Lung (tissue), 12 donors: Measurements from ENCODE around the gene LRCH1. TPM values are rescaled to one million over a fixed set of nuclear protein-coding genes. Genes with fewer than 3 reads are reported as not detected.
A peak's percentile ranks its signal among the peaks of the same experiment; 100 is the strongest.

Experiments used
- ATAC-seq: fragments of 200-7000 bp; cut with Tn5 transposase; one replicate; pipeline ENCODE4 v1.9.1; 2020; ENCODE audit warnings: moderate number of reproducible peaks; ENCODE audit not compliant: insufficient read depth, low FRiP score
- DNase-seq, 3 donors: peaks; one replicate each; pipeline ENCODE4 v3.0.0-alpha.2; 2013 to 2017
- H3K27ac ChIP-seq, 2 donors: one replicate each; pipeline ENCODE4 v1.5.1; 2013; ENCODE audit warnings: mild to moderate bottlenecking in 2 of 2, moderate library complexity in 2 of 2, control low read depth in 1 of 2, inconsistent platforms in 1 of 2, low read depth in 1 of 2, low read length in 1 of 2
- H3K27me3 ChIP-seq, 3 donors: one replicate each; pipeline ENCODE4 v1.5.1; 2013; ENCODE audit warnings: low read length in 2 of 3; ENCODE audit not compliant: control insufficient read depth in 3 of 3, insufficient read depth in 3 of 3
- H3K36me3 ChIP-seq, 4 donors: one replicate each; pipeline ENCODE4 v1.5.1; 2013; ENCODE audit warnings: low read length in 4 of 4, mild to moderate bottlenecking in 1 of 4, moderate library complexity in 1 of 4; ENCODE audit not compliant: control insufficient read depth in 4 of 4, insufficient read depth in 4 of 4
- H3K4me1 ChIP-seq, 5 donors: one replicate each; pipeline ENCODE4 v1.5.1; 2013; ENCODE audit warnings: low read length in 5 of 5, mild to moderate bottlenecking in 2 of 5, moderate library complexity in 1 of 5; ENCODE audit not compliant: control insufficient read depth in 5 of 5, insufficient read depth in 5 of 5
- H3K4me3 ChIP-seq: one replicate; pipeline ENCODE4 v1.5.1; 2013; ENCODE audit warnings: mild to moderate bottlenecking, control low read depth, moderate library complexity
- H3K9ac ChIP-seq, 2 donors: one replicate each; pipeline ENCODE4 v1.5.1; 2013; ENCODE audit warnings: low read length in 2 of 2, control low read depth in 1 of 2; ENCODE audit not compliant: insufficient read depth in 1 of 2
- H3K9me3 ChIP-seq, 4 donors: one replicate each; pipeline ENCODE4 v1.5.1; 2013; ENCODE audit warnings: low read length in 3 of 4, mild to moderate bottlenecking in 1 of 4, moderate library complexity in 1 of 4; ENCODE audit not compliant: control insufficient read depth in 4 of 4, insufficient read depth in 3 of 4
- CTCF ChIP-seq: IDR thresholded peaks from 2 replicates; pipeline ENCODE4 v1.5.1; 2012; ENCODE audit warnings: mild to moderate bottlenecking; ENCODE audit errors: control extremely low read depth, extremely low read depth
- WGBS, 2 donors: extraction: QIAGEN DNeasy Blood & Tissue Kit; methylation state at CpG; one replicate each; pipeline ENCODE4 v1.1.7; 2013; 5-methylcytosine and 5-hydroxymethylcytosine counted together
- polyA plus RNA-seq, 2 donors: library from polyadenylated mRNA; stranded (reverse); fragments of 200-250 nt; gene quantifications; one replicate each; pipeline ENCODE4 v1.2.1, GENCODE V29; 2013
- total RNA-seq, 2 donors: library from RNA; depleted of rRNA in 1 of 2; stranded (reverse); fragments of >200 nt in 1 of 2; gene quantifications; one replicate each; pipeline ENCODE4 v1.2.1, GENCODE V29; 2014 to 2021
- donor health status: control.
- donor health status: control.
- donor health status: Bipolar disorder and iron deficiency.
- donor health status: healthy.
- donor health status: DM: yes; HTN: yes; CAD: no.

LRCH1 gene
- total and polyA plus RNA-seq, 4 donors = 3.6 to 35.4 (median 13.2) TPM

- WGBS, 2 donors = 82 to 86% methylated on average over 4 of the region's 4 CpGs
- Histone ChIP-seq H3K27ac (no peak overlapping the region), H3K27me3 (no peaks in the 10 kb centered on the region), H3K36me3 (no peaks in the 10 kb centered on the region), H3K9ac (no peak overlapping the region), H3K9me3 (peaks cover 0 to 5% (median 1%) of the 10 kb centered on the region in 4 donors), H3K4me3 (no peak overlapping the region), H3K4me1 (peaks cover 0 to 19% (median 5%) of the 10 kb centered on the region in 5 donors)
- DNase-seq (no peak), ATAC-seq (no peak)
- no peak for TF ChIP-seq CTCF
Measured at GRCh38 chr13:46519182-46519581, 33.8 kb upstream of the LRCH1 start.

- no peaks in the 10 kb centered on the region for H3K36me3 ChIP-seq
- no peak overlapping the region for H3K27ac ChIP-seq
- H3K27me3 ChIP-seq = no peaks in the 10 kb centered on the region
- 44 to 64% methylated on average over 2 of the region's 2 CpGs for WGBS, 2 donors
- H3K4me1 ChIP-seq = peaks cover 0 to 22% (median 6%) of the 10 kb centered on the region in 5 donors
- H3K9ac ChIP-seq = no peak overlapping the region
- no peak for TF ChIP-seq CTCF
- peaks cover 0 to 5% (median 1%) of the 10 kb centered on the region in 4 donors for H3K9me3 ChIP-seq
- DNase-seq (peak in 1 of 3 donors; percentile 26), ATAC-seq (no peak)
- no peak overlapping the region for H3K4me3 ChIP-seq
Measured at GRCh38 chr13:46520166-46520565, 32.8 kb upstream of the LRCH1 start.

- Histone ChIP-seq H3K4me3 (no peak overlapping the region), H3K36me3 (no peaks in the 10 kb centered on the region), H3K27ac (no peak overlapping the region), H3K9ac (no peak overlapping the region), H3K4me1 (peaks cover 0 to 22% (median 6%) of the 10 kb centered on the region in 5 donors), H3K27me3 (no peaks in the 10 kb centered on the region), H3K9me3 (peaks cover 0 to 5% (median 1%) of the 10 kb centered on the region in 4 donors)
- no peak for TF ChIP-seq CTCF
- no peak for ATAC-seq
- 52 to 62% methylated on average over 3 of the region's 3 CpGs for WGBS, 2 donors
- no peak for DNase-seq
Measured at GRCh38 chr13:46521486-46521885, 31.5 kb upstream of the LRCH1 start.
